H1 (cell line): ENCODE data around the gene CLBA1. TPM values are rescaled to one million over a fixed set of nuclear protein-coding genes. Genes with fewer than 3 reads are reported as not detected.

Experiments used
- CTCF ChIA-PET: fragments of 300-600 bp; sonication (Branson Sonifier 250); formaldehyde crosslinking; loops from one replicate; lab custom pipeline; 2021; ENCODE audit not compliant: partially characterized antibody; lab: Charles Lee
- POLR2A ChIA-PET: fragments of 300-600 bp; sonication (Branson Sonifier 250); formaldehyde crosslinking; loops from one replicate; lab custom pipeline; 2021; ENCODE audit warnings: inconsistent platforms; ENCODE audit not compliant: partially characterized antibody; lab: Charles Lee
- DNase-seq, 2 experiments: peaks; one replicate each; pipeline versions ENCODE4 v3.0.0 to v3.0.0-alpha.2; 2010 to 2022; ENCODE audit warnings: low spot score in 2 of 2, low read depth in 1 of 2, mixed read lengths in 1 of 2
- FAIRE-seq: peaks from 2 replicates; lab custom pipeline; 2011; peaks lifted over from hg19 to GRCh38; lab: Jason Lieb, UNC
- H2AFZ ChIP-seq: 2 replicates; pipeline ENCODE4 v1.8.1; 2012; ENCODE audit warnings: low read length, inconsistent platforms
- H2AK5ac ChIP-seq: 2 replicates; pipeline ENCODE4 v1.6.1; 2013; ENCODE audit warnings: low read depth, low read length
- H2BK120ac ChIP-seq: replicated peaks from 2 replicates; pipeline ENCODE3; 2013; ENCODE audit warnings: low read depth, low read length, inconsistent platforms
- H2BK12ac ChIP-seq: 2 replicates; pipeline ENCODE4 v1.6.1; 2013; ENCODE audit warnings: low read depth, low read length
- H2BK15ac ChIP-seq: 2 replicates; pipeline ENCODE4 v1.6.1; 2013; ENCODE audit warnings: low read length
- H2BK20ac ChIP-seq: 2 replicates; pipeline ENCODE4 v1.6.1; 2013; ENCODE audit warnings: low read length
- H2BK5ac ChIP-seq: 2 replicates; pipeline ENCODE4 v1.6.1; 2013; ENCODE audit warnings: low read depth, low read length
- H3K14ac ChIP-seq: 2 replicates; pipeline ENCODE4 v1.6.1; 2013; ENCODE audit warnings: inconsistent platforms; ENCODE audit not compliant: insufficient read length
- H3K18ac ChIP-seq: 2 replicates; pipeline ENCODE4 v1.6.1; 2013; ENCODE audit warnings: low read length; ENCODE audit errors: extremely low read depth
- H3K23ac ChIP-seq: 2 replicates; pipeline ENCODE4 v1.6.1; 2013; ENCODE audit warnings: inconsistent platforms; ENCODE audit not compliant: insufficient read length
- H3K23me2 ChIP-seq: 2 replicates; pipeline ENCODE4 v1.6.1; 2013; ENCODE audit warnings: low read depth, low read length
- H3K27ac ChIP-seq: 2 replicates; pipeline ENCODE4 v1.6.1; 2011; ENCODE audit warnings: low read depth, low read length, inconsistent platforms
- H3K27me3 ChIP-seq, 4 experiments: replicated peaks in 1 of 4; 1 replicate in 1 of 4; 2 replicates in 3 of 4; pipeline versions ENCODE4 v1.6.1 to v1.8.1; 2011 to 2013; ENCODE audit warnings: low read length in 3 of 4, mild to moderate bottlenecking in 3 of 4, inconsistent platforms in 2 of 4, mixed read lengths in 2 of 4, moderate library complexity in 1 of 4; ENCODE audit not compliant: control insufficient read depth in 3 of 4, insufficient read depth in 3 of 4; ENCODE audit errors: extremely low read depth in 1 of 4
- H3K36me3 ChIP-seq, 4 experiments: 2 replicates each; pipeline versions ENCODE4 v1.6.1 to v1.8.1; 2011 to 2013; ENCODE audit warnings: mild to moderate bottlenecking in 4 of 4, low read length in 3 of 4, moderate library complexity in 2 of 4, control low read depth in 1 of 4, inconsistent platforms in 1 of 4; ENCODE audit not compliant: insufficient read depth in 4 of 4, control insufficient read depth in 2 of 4
- H3K4ac ChIP-seq: replicated peaks from 2 replicates; pipeline ENCODE3; 2013; ENCODE audit warnings: low read length, low read depth, mixed read lengths, inconsistent platforms; ENCODE audit not compliant: insufficient read length
- H3K4me1 ChIP-seq, 4 experiments: replicated peaks in 1 of 4; 1 replicate in 1 of 4; 2 replicates in 3 of 4; pipeline versions ENCODE4 v1.6.1 to v1.8.1; 2011 to 2013; ENCODE audit warnings: low read length in 3 of 4, inconsistent platforms in 2 of 4, mixed read lengths in 1 of 4; ENCODE audit not compliant: insufficient read depth in 4 of 4, control insufficient read depth in 3 of 4
- H3K4me2 ChIP-seq, 2 experiments: 2 replicates each; pipeline versions ENCODE4 v1.6.1 to v1.8.1; 2011 to 2013; ENCODE audit warnings: low read depth in 2 of 2, low read length in 2 of 2, control low read depth in 1 of 2, inconsistent platforms in 1 of 2, mild to moderate bottlenecking in 1 of 2; ENCODE audit not compliant: insufficient read depth in 1 of 2
- H3K4me3 ChIP-seq, 4 experiments: fragments of 200-600, 300-600 bp in 1 of 4; sonication (generic), shearing (Covaris generic), sonication (Bioruptor Twin) in 1 of 4; 2 replicates each; pipeline versions ENCODE4 v1.5.1 to v1.8.1; 2011 to 2016; ENCODE audit warnings: low read length in 4 of 4, low read depth in 3 of 4, control low read depth in 2 of 4, inconsistent platforms in 2 of 4, mild to moderate bottlenecking in 2 of 4, mixed read lengths in 1 of 4, moderate library complexity in 1 of 4; ENCODE audit not compliant: insufficient read depth in 2 of 4; ENCODE audit errors: extremely low read depth in 1 of 4
- H3K56ac ChIP-seq: replicated peaks from 2 replicates; pipeline ENCODE3; 2013; ENCODE audit warnings: low read depth, mild to moderate bottlenecking, mixed read lengths, low read length, inconsistent platforms; ENCODE audit not compliant: insufficient read length
- H3K79me1 ChIP-seq: 2 replicates; pipeline ENCODE4 v1.6.1; 2013; ENCODE audit warnings: low read depth, low read length, control low read depth
- H3K79me2 ChIP-seq, 2 experiments: 2 replicates each; pipeline versions ENCODE4 v1.6.1 to v1.8.1; 2012 to 2013; ENCODE audit warnings: low read length in 2 of 2, mild to moderate bottlenecking in 2 of 2, inconsistent platforms in 1 of 2; ENCODE audit not compliant: insufficient read depth in 2 of 2, control insufficient read depth in 1 of 2
- H3K9ac ChIP-seq, 4 experiments: replicated peaks in 1 of 4; 1 replicate in 1 of 4; 2 replicates in 3 of 4; pipeline versions ENCODE4 v1.6.1 to v1.8.1; 2011 to 2013; ENCODE audit warnings: low read depth in 3 of 4, low read length in 3 of 4, control low read depth in 2 of 4, mild to moderate bottlenecking in 2 of 4, moderate library complexity in 2 of 4, inconsistent platforms in 1 of 4; ENCODE audit errors: extremely low read depth in 1 of 4
- H3K9me3 ChIP-seq, 2 experiments: 2 replicates each; pipeline versions ENCODE4 v1.6.1 to v1.8.1; 2012 to 2013; ENCODE audit warnings: mild to moderate bottlenecking in 2 of 2, moderate library complexity in 2 of 2, control low read depth in 1 of 2, inconsistent platforms in 1 of 2, low read depth in 1 of 2, low read length in 1 of 2, mixed read lengths in 1 of 2; ENCODE audit not compliant: insufficient read depth in 2 of 2
- H4K20me1 ChIP-seq, 2 experiments: replicated peaks in 1 of 2; 2 replicates each; pipeline versions ENCODE3 to v1.8.1; 2011 to 2013; ENCODE audit warnings: inconsistent platforms in 2 of 2, low read length in 2 of 2, mild to moderate bottlenecking in 1 of 2; ENCODE audit not compliant: insufficient read depth in 2 of 2, control insufficient read depth in 1 of 2
- H4K5ac ChIP-seq: 2 replicates; pipeline ENCODE4 v1.6.1; 2013; ENCODE audit warnings: low read length, low read depth, mixed read lengths, inconsistent platforms; ENCODE audit not compliant: insufficient read length
- H4K8ac ChIP-seq: 2 replicates; pipeline ENCODE4 v1.8.0; 2013; ENCODE audit warnings: mild to moderate bottlenecking, moderate library complexity, low read length, inconsistent platforms; ENCODE audit not compliant: insufficient read depth; ENCODE audit errors: extremely low read depth
- H4K91ac ChIP-seq: replicated peaks from 2 replicates; pipeline ENCODE3; 2013; ENCODE audit warnings: low read length, mixed read lengths, inconsistent platforms; ENCODE audit not compliant: insufficient read length
- ASH2L ChIP-seq: fragments of 200-600, 300-600 bp; sonication (generic); IDR thresholded peaks from one replicate; pipeline ENCODE4 v1.7.1; 2017; ENCODE audit warnings: low read length
- BACH1 ChIP-seq: IDR thresholded peaks from 2 replicates; pipeline ENCODE4 v1.6.1; 2012; ENCODE audit warnings: low read length, improper control_type of control experiment
- CHD1 ChIP-seq: IDR thresholded peaks from 2 replicates; pipeline ENCODE4 v1.6.1; 2012; ENCODE audit warnings: low read depth, low read length, improper control_type of control experiment
- CREB1 ChIP-seq: IDR thresholded peaks from 2 replicates; pipeline ENCODE4 v1.6.1; 2012; ENCODE audit warnings: inconsistent platforms
- JUND ChIP-seq: IDR thresholded peaks from 2 replicates; pipeline ENCODE4 v1.6.1; 2011; ENCODE audit warnings: mild to moderate bottlenecking, improper control_type of control experiment, low read length
- MAFK ChIP-seq: IDR thresholded peaks from 2 replicates; pipeline ENCODE4 v1.6.1; 2012; ENCODE audit warnings: low read depth, mild to moderate bottlenecking, improper control_type of control experiment, low read length
- NRF1 ChIP-seq: IDR thresholded peaks from 2 replicates; pipeline ENCODE4 v1.6.1; 2011; ENCODE audit warnings: mild to moderate bottlenecking, low read depth, low read length, improper control_type of control experiment
- PHF8 ChIP-seq: fragments of 200-600 bp; sonication (generic); conservative IDR thresholded peaks from 2 replicates; pipeline ENCODE4 v1.7.1; 2012; ENCODE audit warnings: low read depth, mild to moderate bottlenecking, inconsistent platforms, low read length, moderate library complexity
- POLR2AphosphoS5 ChIP-seq: IDR thresholded peaks from 2 replicates; pipeline ENCODE4 v1.6.1; 2011; ENCODE audit warnings: low read depth, low read length
- SP1 ChIP-seq: IDR thresholded peaks from 2 replicates; pipeline ENCODE4 v1.6.1; 2011; ENCODE audit warnings: low read depth, low read length
- TCF12 ChIP-seq: IDR thresholded peaks from 2 replicates; pipeline ENCODE4 v1.6.1; 2011; ENCODE audit warnings: low read depth, mild to moderate bottlenecking, low read length
- USF2 ChIP-seq: IDR thresholded peaks from 2 replicates; pipeline ENCODE4 v1.6.1; 2011; ENCODE audit warnings: low read length, improper control_type of control experiment
- YY1 ChIP-seq: IDR thresholded peaks from 2 replicates; pipeline ENCODE4 v1.6.1; 2011; ENCODE audit warnings: low read depth, mild to moderate bottlenecking, low read length
- WGBS, 2 experiments: shearing (Covaris generic) in 1 of 2; methylation state at CpG; one replicate each; pipeline versions ENCODE4 v1.1.6 to v1.1.7; 2013 to 2015; ENCODE audit warnings: low lambda C conversion rate in 2 of 2, mixed read lengths in 2 of 2, inconsistent platforms in 1 of 2, low coverage in 1 of 2, missing lambda C conversion rate in 1 of 2; ENCODE audit not compliant: insufficient replicate concordance in 2 of 2, insufficient coverage in 1 of 2, insufficient read length in 1 of 2; ENCODE audit errors: extremely low coverage in 1 of 2, missing lambda C conversion rate in 1 of 2; 5-methylcytosine and 5-hydroxymethylcytosine counted together
- polyA plus RNA-seq, 7 experiments: library from polyadenylated mRNA; depleted of rRNA in 3 of 7; stranded (reverse) in 5 of 7; unstranded in 2 of 7; fragments of >200 nt in 5 of 7; fragments of 200-250 nt in 2 of 7; gene quantifications; 1 replicate in 5 of 7; 2 replicates in 1 of 7; 4 replicates in 1 of 7; pipeline versions ENCODE4 v1.2.1 to v1.2.3, GENCODE V29; 2011 to 2013; ENCODE audit warnings: missing spikeins in 2 of 7, mixed read lengths in 2 of 7
- total RNA-seq: library from RNA; stranded (reverse); fragmentation: NEBNext Ultra II Directional; extraction: Animal tissue kit (Norgen Biotek cat#: 25700); gene quantifications from 2 replicates; pipeline ENCODE4 v1.2.1, GENCODE V29; 2021
- TF ChIP-seq, protein P1 (sequence below): IDR thresholded peaks from 2 replicates; pipeline ENCODE4 v1.6.1; 2012; ENCODE audit warnings: inconsistent platforms

The CLBA1 gene
- total and polyA plus RNA-seq, 2 of the 8 experiments (the other 6 are each of a cell fraction or from before 2014, with no cell fraction given) = 1.6 to 2.4 TPM

- DNase-seq (no peak), FAIRE-seq (no peak)
- H3K14ac ChIP-seq = no peak overlapping the region
- H4K91ac ChIP-seq = no peak overlapping the region
- no peak overlapping the region for H2BK12ac ChIP-seq
- no peak overlapping the region for H3K27ac ChIP-seq
- H2BK120ac ChIP-seq = no peak overlapping the region
- H4K20me1 ChIP-seq = no peaks in the 10 kb centered on the region
- no peak overlapping the region for H3K18ac ChIP-seq
- WGBS, 2 experiments = 91% methylated on average over 4 of the region's 4 CpGs; no CpG with 5 or more reads in 1 of the 2 experiments
- H3K36me3 ChIP-seq = peaks cover 0 to 1% (median 0%) of the 10 kb centered on the region in 4 experiments; a peak in 1 of 8 replicates
- no peak overlapping the region for H3K4me3 ChIP-seq
- no peak overlapping the region for H3K23ac ChIP-seq
- H3K9ac ChIP-seq = no peak overlapping the region
- H4K8ac ChIP-seq = no peak overlapping the region
- H2AFZ ChIP-seq = no peak overlapping the region
- H3K4me1 ChIP-seq = peaks cover 0 to 7% (median 6%) of the 10 kb centered on the region in 4 experiments; a peak in 5 of 7 replicates
- H2AK5ac ChIP-seq = no peak overlapping the region
- no peak overlapping the region for H3K4ac ChIP-seq
- ChIA-PET CTCF (interaction anchor here (0.6 to 4.5 kb wide), 10 partner anchors 9 to 305 kb away, joined by 3 to 21 read pairs (median 3); no protein-coding TSS in a partner anchor), POLR2A (interaction anchor here (0.6 kb wide), 1 partner anchor 178 kb away, joined by 3 read pairs; no protein-coding TSS in a partner anchor)
- no peak overlapping the region for H3K4me2 ChIP-seq
- peaks cover 0 to 7% of the 10 kb centered on the region in 2 experiments; a peak in 1 of 4 replicates for H3K9me3 ChIP-seq
- H3K56ac ChIP-seq = no peak overlapping the region
- H2BK15ac ChIP-seq = no peak overlapping the region
- no peak overlapping the region for H2BK20ac ChIP-seq
- H4K5ac ChIP-seq = no peak overlapping the region
- peaks cover 12% of the 10 kb centered on the region; the same call in 1 of the 2 replicates for H3K23me2 ChIP-seq
- no peaks in the 10 kb centered on the region for H3K79me1 ChIP-seq
- H3K79me2 ChIP-seq = no peaks in the 10 kb centered on the region
- no peak overlapping the region for H2BK5ac ChIP-seq
- peaks cover 16 to 69% (median 40%) of the 10 kb centered on the region in 4 experiments for H3K27me3 ChIP-seq
- no peak for TF ChIP-seq MAFK
- no peak for TF ChIP-seq TCF12
- no peak for TF ChIP-seq JUND
- no peak for TF ChIP-seq SP1
- no peak for TF ChIP-seq CREB1
- TF ChIP-seq YY1 = no peak
- TF ChIP-seq, protein P1, sequence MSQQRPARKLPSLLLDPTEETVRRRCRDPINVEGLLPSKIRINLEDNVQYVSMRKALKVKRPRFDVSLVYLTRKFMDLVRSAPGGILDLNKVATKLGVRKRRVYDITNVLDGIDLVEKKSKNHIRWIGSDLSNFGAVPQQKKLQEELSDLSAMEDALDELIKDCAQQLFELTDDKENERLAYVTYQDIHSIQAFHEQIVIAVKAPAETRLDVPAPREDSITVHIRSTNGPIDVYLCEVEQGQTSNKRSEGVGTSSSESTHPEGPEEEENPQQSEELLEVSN = no peak
- TF ChIP-seq NRF1 = no peak
- no peak for TF ChIP-seq PHF8
- no peak for TF ChIP-seq USF2
- TF ChIP-seq BACH1 = no peak
- TF ChIP-seq ASH2L = no peak
- no peak for TF ChIP-seq POLR2AphosphoS5
- no peak for TF ChIP-seq CHD1
These were observed 48.4 kb upstream of the CLBA1 start for GRCh38 chr14:104937161-104937560.
